HG03064 (cell line): Measurements from ENCODE around the gene ANKRD49.
A peak's percentile ranks its signal among the peaks of the same experiment; 100 is the strongest.

Experiments used
- ATAC-seq: cut with Tn5 transposase; IDR thresholded peaks from one replicate; pipeline ENCODE4 v1.9.1; 2021; ENCODE audit warnings: low read depth; ENCODE audit not compliant: unreplicated experiment

ANKRD49 gene

DNA sequence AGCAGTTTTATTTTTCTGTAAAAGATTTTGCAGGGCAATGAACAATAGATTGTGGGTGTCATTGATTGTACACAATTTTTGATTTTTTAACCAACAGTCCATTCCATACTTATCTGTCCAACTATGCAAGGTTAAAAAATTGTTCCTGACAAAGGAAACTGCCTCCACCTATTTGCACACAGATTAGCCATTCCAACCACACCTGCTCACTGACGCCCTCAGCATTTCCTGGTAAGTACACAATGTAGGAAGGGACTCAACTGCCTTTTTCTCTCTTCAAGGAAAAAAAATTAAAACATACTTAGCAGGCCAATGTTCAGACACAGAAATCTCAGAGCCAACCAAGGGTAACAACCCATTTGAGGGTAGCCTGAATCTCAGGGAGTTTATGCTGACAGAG lies 45.6 kb downstream of the ANKRD49 start:
- no peak for ATAC-seq

- ATAC-seq: peak; percentile 79
Observed at GRCh38 chr11:94543695-94544645, 50.2 kb downstream of the ANKRD49 start, which contains the start of gene FUT4. Gene FUT4, plus strand, starts transcription at chr11:94543921. Its CDS starts 213 bp downstream, at chr11:94544134.

GRCh38 chr11:94544646-94545263 lies 51.0 kb downstream of the ANKRD49 start:
- peak; percentile 2 for ATAC-seq

DNA sequence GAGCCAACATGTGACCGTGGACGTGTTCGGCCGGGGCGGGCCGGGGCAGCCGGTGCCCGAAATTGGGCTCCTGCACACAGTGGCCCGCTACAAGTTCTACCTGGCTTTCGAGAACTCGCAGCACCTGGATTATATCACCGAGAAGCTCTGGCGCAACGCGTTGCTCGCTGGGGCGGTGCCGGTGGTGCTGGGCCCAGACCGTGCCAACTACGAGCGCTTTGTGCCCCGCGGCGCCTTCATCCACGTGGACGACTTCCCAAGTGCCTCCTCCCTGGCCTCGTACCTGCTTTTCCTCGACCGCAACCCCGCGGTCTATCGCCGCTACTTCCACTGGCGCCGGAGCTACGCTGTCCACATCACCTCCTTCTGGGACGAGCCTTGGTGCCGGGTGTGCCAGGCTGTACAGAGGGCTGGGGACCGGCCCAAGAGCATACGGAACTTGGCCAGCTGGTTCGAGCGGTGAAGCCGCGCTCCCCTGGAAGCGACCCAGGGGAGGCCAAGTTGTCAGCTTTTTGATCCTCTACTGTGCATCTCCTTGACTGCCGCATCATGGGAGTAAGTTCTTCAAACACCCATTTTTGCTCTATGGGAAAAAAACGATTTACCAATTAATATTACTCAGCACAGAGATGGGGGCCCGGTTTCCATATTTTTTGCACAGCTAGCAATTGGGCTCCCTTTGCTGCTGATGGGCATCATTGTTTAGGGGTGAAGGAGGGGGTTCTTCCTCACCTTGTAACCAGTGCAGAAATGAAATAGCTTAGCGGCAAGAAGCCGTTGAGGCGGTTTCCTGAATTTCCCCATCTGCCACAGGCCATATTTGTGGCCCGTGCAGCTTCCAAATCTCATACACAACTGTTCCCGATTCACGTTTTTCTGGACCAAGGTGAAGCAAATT lies 51.7 kb downstream of the ANKRD49 start:
- ATAC-seq: no peak

DNA sequence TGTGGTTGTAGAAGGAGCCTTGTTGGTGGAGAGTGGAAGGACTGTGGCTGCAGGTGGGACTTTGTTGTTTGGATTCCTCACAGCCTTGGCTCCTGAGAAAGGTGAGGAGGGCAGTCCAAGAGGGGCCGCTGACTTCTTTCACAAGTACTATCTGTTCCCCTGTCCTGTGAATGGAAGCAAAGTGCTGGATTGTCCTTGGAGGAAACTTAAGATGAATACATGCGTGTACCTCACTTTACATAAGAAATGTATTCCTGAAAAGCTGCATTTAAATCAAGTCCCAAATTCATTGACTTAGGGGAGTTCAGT lies 52.3 kb downstream of the ANKRD49 start:
- no peak for ATAC-seq

DNA sequence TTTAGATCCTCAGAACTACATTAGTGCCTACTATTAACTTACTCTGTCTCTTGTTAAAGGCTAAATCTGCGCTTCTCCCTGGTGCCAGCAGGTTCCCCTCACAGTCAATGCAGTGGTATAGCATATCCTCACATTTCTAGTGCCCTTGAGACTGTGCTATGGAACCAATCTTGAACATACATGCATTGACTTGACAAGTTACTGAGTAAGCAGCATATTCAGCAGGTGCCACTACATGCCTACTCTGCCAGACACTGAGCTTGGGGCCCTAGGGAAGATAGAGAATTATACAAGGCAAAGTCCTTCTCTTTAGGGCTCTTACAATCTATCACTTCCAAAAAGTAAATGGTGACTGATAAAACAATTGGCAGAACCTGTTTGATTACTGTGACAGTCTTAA lies 53.1 kb downstream of the ANKRD49 start:
- no peak for ATAC-seq

DNA sequence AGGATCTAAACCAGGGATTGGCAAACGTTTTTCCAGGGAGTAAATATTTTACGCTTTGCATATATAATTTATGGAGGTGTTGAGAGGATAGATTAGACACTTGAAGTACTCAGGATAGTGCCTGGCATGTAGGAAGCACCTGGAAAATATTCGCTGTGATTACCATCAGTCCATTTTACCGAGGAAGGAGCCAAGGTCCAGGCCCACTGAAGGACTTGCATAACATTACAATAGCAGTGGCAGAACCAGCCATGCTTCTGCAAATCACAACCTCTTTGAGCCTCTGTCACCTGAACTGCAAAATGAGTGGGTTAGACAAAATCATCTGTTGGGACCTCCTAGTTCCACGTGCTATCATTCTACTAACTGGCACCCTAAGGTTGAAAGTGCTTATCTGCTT lies 55.4 kb downstream of the ANKRD49 start:
- ATAC-seq: no peak
